Neural cell (in vitro differentiated cells): ENCODE measurements around the gene SLC12A8.

Source experiments
- EZH2 ChIP-seq: fragments of 200-600, 300-800 bp; shearing (Covaris generic), sonication (generic); IDR thresholded peaks from 2 replicates; pipeline ENCODE4 v1.6.1; 2014; ENCODE audit warnings: antibody characterized with exemption, low read length, borderline replicate concordance, mild to moderate bottlenecking; ENCODE audit not compliant: insufficient read depth, poor library complexity, severe bottlenecking
- MXI1 ChIP-seq: fragments of 450-650 bp; conservative IDR thresholded peaks from 2 replicates; pipeline ENCODE4 v1.6.1; 2014; ENCODE audit warnings: antibody characterized with exemption, mild to moderate bottlenecking; ENCODE audit not compliant: poor library complexity, severe bottlenecking
- POLR2AphosphoS5 ChIP-seq: IDR thresholded peaks from 2 replicates; pipeline ENCODE4 v1.6.1; 2012
- SMC3 ChIP-seq: fragments of 450-650 bp; conservative IDR thresholded peaks from 2 replicates; pipeline ENCODE4 v1.6.1; 2014; ENCODE audit warnings: antibody characterized with exemption, mild to moderate bottlenecking, moderate library complexity; ENCODE audit not compliant: poor library complexity
- TAF1 ChIP-seq: IDR thresholded peaks from 2 replicates; pipeline ENCODE4 v1.6.1; 2012; ENCODE audit warnings: low read depth
- TF ChIP-seq, protein P1 (sequence below): fragments of 450-650 bp; IDR thresholded peaks from 2 replicates; pipeline ENCODE4 v1.5.1; 2014; ENCODE audit warnings: antibody characterized with exemption, mild to moderate bottlenecking, moderate library complexity; ENCODE audit not compliant: poor library complexity, severe bottlenecking

DNA sequence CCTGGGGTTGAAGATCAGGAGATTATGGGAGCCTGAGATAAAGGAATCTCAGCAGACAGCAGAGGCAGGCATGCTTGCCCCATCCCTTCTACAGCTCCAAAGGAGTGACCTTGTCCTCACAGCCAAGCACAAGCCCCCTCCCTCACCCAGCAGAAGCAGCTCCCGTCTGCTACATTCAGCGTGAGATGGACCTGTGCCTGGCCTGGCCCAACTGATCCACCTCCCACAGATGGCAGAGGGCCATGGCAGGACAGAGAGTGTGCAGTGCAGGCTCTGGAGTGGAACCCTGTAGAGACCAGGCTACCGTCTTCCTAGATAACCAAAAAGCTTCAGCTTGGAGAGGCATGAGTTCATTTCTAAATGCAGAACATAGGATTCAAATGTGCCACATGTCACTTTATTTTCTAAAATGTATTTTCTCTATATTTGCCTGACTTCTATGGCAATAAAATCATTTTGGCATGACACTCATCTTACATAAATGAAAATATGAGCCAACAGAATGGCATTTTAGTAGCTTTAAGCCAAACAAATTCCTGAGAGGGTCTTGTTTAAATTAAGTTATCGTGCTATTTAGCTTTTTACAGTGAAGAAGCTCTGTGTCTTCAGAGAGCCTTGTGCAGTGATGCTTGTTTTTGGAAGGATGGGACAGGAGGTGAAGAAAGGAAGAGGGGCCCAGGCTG lies 43.7 kb downstream of the SLC12A8 start:
- no peak for TF ChIP-seq POLR2AphosphoS5
- TF ChIP-seq, protein P1, sequence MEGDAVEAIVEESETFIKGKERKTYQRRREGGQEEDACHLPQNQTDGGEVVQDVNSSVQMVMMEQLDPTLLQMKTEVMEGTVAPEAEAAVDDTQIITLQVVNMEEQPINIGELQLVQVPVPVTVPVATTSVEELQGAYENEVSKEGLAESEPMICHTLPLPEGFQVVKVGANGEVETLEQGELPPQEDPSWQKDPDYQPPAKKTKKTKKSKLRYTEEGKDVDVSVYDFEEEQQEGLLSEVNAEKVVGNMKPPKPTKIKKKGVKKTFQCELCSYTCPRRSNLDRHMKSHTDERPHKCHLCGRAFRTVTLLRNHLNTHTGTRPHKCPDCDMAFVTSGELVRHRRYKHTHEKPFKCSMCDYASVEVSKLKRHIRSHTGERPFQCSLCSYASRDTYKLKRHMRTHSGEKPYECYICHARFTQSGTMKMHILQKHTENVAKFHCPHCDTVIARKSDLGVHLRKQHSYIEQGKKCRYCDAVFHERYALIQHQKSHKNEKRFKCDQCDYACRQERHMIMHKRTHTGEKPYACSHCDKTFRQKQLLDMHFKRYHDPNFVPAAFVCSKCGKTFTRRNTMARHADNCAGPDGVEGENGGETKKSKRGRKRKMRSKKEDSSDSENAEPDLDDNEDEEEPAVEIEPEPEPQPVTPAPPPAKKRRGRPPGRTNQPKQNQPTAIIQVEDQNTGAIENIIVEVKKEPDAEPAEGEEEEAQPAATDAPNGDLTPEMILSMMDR = no peak
- no peak for TF ChIP-seq EZH2
- no peak for TF ChIP-seq TAF1
- no peak for TF ChIP-seq SMC3
- no peak for TF ChIP-seq MXI1
